Measurements from ENCODE around the gene ZFP82. TPM values are rescaled to one million over a fixed set of nuclear protein-coding genes. Genes with fewer than 3 reads are reported as not detected.

ZFP82 gene
- total RNA-seq, 2 experiments from 2014 or later = 3.9 to 4.2 TPM

DNA sequence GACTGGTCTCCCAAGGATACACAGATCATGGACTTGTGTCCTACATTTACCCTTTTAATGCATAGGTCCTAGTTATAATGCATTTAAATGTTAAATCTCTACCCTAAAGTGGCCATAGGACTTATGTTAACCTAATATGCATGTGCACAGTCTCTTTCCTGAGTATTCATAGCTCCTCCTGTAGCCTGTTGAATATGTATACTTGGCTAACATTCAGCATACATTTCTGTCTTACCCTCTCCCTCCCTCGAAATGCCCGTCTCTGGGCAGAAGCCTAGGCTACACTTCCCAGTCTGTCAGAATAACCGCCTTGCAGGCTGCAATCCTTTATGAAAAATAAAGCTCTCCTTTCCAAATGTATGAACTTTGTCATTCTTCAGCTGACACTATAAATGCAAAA lies 13.9 kb downstream of the ZFP82 start:
- ChIA-PET POLR2A (no interaction called here), CTCF (no interaction called here)
- Mint-ChIP-seq H3K36me3 (ENCODE audit: low read depth) (peaks cover 73% of the 10 kb centered on the region), H3K27me3 (no peaks in the 10 kb centered on the region), H3K4me1 (no peaks in the 10 kb centered on the region), H3K9me3 (peaks cover 41% of the 10 kb centered on the region), H3K4me3 (no peak overlapping the region), H3K27ac (no peak overlapping the region)
- no peak for DNase-seq

DNA sequence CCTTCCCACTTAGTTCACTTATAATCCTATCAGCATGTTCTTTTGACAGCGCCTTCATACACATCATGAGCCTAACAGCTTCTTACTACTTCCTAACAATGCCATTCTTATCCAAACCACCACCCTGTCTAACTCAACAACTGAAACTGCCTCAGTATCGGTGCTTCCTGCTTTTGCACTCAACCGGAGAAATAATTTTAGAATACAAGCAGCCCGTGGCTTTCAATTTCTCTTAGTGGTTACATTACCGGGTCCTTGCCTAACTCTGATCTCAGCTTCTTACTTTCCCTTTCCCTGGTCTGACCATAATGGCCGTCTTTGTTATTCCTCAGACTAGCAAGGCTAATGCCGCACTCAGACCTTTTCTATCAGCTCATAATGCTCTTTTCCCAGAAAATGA lies 17.0 kb downstream of the ZFP82 start:
- POLR2A ChIA-PET = no interaction called here
- Mint-ChIP-seq H3K4me1 (no peaks in the 10 kb centered on the region), H3K4me3 (no peak overlapping the region), H3K36me3 (ENCODE audit: low read depth) (peaks cover 71% of the 10 kb centered on the region), H3K9me3 (peaks cover 34% of the 10 kb centered on the region), H3K27me3 (no peaks in the 10 kb centered on the region), H3K27ac (no peak overlapping the region)
- CTCF ChIA-PET = no interaction called here
- no peak for DNase-seq

DNA sequence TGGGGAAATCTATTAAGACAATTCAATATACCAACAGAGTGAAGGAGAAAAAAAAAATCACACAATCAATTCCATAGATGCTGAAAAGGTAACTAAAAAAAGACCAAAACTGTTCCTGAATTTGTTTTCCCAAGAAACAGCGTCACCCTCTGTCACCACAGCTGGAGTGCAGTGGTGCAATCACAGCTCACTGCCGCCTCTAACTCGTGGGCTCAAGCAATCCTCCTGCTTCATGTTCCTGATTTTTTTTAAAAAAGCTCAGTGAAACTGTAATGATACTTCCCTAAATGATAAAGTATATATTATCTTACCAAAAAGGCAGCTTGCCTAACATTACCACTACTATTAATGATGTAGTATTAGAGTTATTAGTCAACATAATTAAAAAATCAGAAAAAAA lies 19.9 kb downstream of the ZFP82 start:
- H3K36me3 Mint-ChIP-seq (ENCODE audit: low read depth) = peaks cover 65% of the 10 kb centered on the region
- no peaks in the 10 kb centered on the region for H3K4me1 Mint-ChIP-seq
- no peak for DNase-seq
- peaks cover 40% of the 10 kb centered on the region for H3K9me3 Mint-ChIP-seq
- CTCF ChIA-PET = interaction anchor here (0.7 kb wide), 1 partner anchor 841 kb away, joined by 3 read pairs; no protein-coding TSS in a partner anchor
- H3K27me3 Mint-ChIP-seq = no peaks in the 10 kb centered on the region
- no peak overlapping the region for H3K4me3 Mint-ChIP-seq
- no peak overlapping the region for H3K27ac Mint-ChIP-seq
- POLR2A ChIA-PET = no interaction called here

DNA sequence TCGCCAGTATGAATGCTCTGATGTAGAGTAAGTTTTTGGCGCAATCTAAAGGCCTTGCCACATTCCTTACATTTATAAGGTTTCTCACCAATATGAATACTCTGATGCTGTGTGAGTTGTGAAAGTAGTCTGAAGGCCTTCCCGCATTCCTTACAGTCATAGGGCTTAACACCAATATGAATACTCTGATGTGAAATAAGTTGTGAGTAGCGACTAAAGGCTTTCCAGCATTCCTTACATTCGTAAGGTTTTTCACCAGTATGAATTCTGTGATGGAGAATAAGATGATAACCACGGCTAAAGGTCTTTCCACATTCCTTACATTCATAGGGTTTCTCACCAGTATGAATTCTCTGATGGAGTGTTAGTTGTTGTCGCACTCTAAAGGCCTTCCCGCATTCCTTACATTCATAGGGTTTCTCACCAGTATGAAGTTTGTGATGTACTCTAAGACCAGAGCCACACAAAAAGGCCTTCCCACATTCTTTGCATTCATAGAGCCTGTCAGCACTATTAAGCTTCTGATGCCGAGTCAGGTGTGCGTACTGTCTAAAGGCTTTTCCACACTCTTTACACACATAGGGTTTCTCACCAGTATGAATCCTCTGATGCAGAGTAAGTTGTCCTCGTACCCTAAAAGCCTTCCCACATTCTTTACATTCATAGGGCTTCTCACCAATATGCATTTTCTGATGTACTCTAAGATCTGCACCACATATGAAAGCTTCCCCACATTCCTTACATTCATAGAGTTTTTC lies 25.3 kb downstream of the ZFP82 start:
- ChIA-PET CTCF (no interaction called here), POLR2A (no interaction called here)
- Mint-ChIP-seq H3K27ac (no peak overlapping the region), H3K4me3 (no peak overlapping the region), H3K36me3 (ENCODE audit: low read depth) (peaks cover 53% of the 10 kb centered on the region), H3K9me3 (peaks cover 57% of the 10 kb centered on the region), H3K27me3 (no peaks in the 10 kb centered on the region), H3K4me1 (no peaks in the 10 kb centered on the region)
- DNase-seq = no peak

DNA sequence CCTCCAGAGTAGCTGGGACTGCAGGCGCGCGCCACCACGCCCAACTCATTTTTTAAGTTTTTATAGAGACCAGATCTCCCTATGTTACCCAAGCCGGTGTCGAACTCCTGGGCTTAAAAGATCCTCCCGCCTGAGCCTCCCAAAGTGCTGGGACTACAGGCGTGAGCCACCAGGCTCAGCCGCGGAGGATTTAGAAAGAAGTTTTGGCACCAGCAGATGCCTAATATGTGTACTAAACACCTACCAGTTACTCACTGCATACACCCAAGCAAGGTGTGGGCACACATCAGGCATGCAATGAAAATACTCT lies 39.0 kb downstream of the ZFP82 start:
- no peaks in the 10 kb centered on the region for H3K27me3 Mint-ChIP-seq
- ChIA-PET POLR2A (interaction anchor here (0.5 to 2.9 kb wide), 10 partner anchors 110 to 1340 kb away, joined by 3 to 15 read pairs (median 5); partner anchors contain the start of genes CAPNS1, ZNF146, ZNF260 and ZNF382), CTCF (interaction anchor here (0.8 kb wide), 1 partner anchor 9 kb away, joined by 3 read pairs; no protein-coding TSS in a partner anchor)
- H3K9me3 Mint-ChIP-seq = peaks cover 20% of the 10 kb centered on the region
- peaks cover 15% of the 10 kb centered on the region for H3K36me3 Mint-ChIP-seq (ENCODE audit: low read depth)
- H3K4me1 Mint-ChIP-seq = peaks cover 12% of the 10 kb centered on the region
- DNase-seq = no peak
- peak overlapping the region; percentile 90 for H3K4me3 Mint-ChIP-seq
- H3K27ac Mint-ChIP-seq = no peak overlapping the region

DNA sequence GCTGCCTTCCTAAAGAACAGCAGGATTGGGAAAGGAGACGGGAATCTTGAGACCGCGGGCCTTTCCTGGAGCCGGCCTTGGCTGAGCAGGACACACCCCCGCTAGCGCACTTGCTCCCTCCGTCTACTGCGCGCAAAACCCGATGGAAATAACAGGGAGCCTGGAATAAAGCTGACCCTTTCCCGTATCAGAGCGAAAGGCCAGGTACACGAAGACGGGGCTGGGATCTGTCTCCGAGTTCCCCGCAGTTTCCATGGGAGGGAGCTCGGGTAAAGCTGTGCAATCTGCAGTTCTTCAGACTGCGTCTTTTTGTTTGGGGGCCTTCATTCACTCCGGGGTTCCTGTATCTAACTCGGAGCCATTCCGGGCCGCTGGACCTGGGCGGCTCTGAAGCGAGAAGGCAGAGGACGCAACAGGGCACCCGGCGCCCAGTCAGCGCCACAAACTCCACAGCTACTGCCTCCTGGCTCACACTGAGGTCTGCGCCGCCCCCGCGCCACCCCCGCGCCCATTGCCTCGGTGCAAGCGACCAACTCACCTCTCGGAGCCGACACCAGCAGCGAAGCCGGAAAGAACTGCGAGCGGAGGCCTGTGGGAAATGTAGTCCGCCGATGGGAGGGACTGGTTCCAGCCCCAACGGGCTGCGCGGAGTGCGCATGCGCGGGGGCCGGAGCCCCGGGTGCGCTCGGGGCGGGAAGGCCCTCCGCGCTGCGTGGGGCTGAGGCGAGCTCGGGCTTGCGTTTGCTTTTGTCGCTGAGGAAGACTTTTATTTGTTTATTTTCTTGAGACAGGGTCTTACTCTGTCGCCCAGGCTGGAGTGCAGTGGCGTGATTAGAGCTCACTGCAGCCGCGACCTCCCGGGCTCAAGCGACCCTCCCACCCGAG lies 39.6 kb downstream of the ZFP82 start, which contains the start of gene ZFP14:
Gene ZFP14 (minus strand): TSS at position 577 of the 885 bp plus-strand sequence. CDS start 11,309 bp downstream, outside the sequence.
- Mint-ChIP-seq H3K4me3 (peak within 1 kb of the TSS; percentile 90), H3K9me3 (peaks cover 22% of the 10 kb centered on the region), H3K27me3 (no peaks in the 10 kb centered on the region), H3K27ac (peak within 1 kb of the TSS; percentile 71), H3K4me1 (peaks cover 12% of the 10 kb centered on the region), H3K36me3 (ENCODE audit: low read depth) (peaks cover 15% of the 10 kb centered on the region)
- peak; percentile 95 for DNase-seq
- POLR2A ChIA-PET = interaction anchor here (0.5 to 2.9 kb wide), 11 partner anchors 110 to 1341 kb away, joined by 3 to 15 read pairs (median 5); partner anchors contain the start of genes CAPNS1, ZNF146, ZNF260 and ZNF382
- CTCF ChIA-PET = interaction anchor here (0.6 to 1.6 kb wide), 3 partner anchors 10 to 164 kb away, joined by 3 to 6 read pairs (median 3); partner anchors contain the start of genes ZNF146 and ZNF565

DNA sequence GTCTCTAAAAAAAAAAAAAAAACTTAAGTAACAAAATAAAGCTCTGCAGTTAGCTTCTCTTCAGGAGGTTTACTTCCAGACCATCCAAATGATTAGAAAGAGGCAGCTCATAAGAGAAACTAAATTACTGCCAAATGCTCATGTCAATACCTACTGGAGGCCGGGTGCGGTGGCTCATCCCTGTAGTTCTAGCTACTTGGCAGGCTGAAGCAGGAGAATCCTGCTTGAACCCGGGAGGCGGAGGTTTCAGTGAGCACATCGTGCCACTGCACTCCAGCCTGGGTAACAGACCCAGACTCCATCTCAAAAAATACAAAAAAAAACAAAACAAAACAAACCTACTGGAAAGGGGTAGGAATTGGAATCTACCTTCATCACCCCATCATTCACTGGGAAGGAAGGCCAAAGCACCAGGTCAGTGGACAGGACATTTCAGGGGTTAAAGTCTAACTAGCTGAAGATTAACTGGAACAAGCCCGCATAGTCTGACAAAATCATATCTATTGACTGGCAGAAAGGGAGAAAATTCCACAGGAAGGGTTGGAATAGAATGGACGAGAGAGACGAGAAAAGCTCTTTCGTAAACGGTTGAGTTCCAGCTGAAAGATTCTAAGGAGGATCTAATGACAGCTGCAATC lies 40.8 kb downstream of the ZFP82 start:
- H3K9me3 Mint-ChIP-seq = peaks cover 21% of the 10 kb centered on the region
- POLR2A ChIA-PET = interaction anchor here (1.1 to 2.9 kb wide), 2 partner anchors 111 to 840 kb away, joined by 4 to 15 read pairs; partner anchors contain the start of genes ZNF383 and ZNF566
- DNase-seq = no peak
- H3K36me3 Mint-ChIP-seq (ENCODE audit: low read depth) = peaks cover 20% of the 10 kb centered on the region
- CTCF ChIA-PET = interaction anchor here (1.6 kb wide), 1 partner anchor 163 kb away, joined by 6 read pairs; the partner anchor contains the start of genes ZNF146 and ZNF565
- H3K27me3 Mint-ChIP-seq = no peaks in the 10 kb centered on the region
- no peak overlapping the region for H3K27ac Mint-ChIP-seq
- H3K4me1 Mint-ChIP-seq = peaks cover 12% of the 10 kb centered on the region
- H3K4me3 Mint-ChIP-seq = peak overlapping the region; percentile 90

DNA sequence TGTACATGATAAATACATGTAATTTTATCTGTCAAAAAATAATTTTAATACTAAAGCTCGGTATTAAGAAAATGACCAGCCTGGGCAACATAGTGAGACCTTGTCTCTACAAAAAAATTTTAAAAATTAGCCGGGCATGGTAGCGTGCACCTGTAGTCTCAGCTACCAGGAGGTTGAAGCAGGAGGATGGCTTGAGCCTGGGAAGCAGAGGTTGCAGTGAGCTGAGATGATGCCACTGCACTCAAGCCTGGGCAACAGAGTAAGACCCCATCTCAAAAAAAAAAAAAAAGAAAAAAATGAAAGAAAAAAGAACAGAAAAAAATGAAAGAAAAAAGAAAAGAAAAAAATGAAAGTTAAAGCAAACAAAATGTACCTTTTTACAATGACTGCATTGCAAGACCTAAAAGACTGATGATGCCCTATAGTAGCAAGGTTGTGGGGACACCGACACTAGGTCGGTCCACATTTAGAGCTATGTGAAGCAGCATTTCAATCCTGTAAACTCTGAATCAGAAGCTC lies 44.7 kb downstream of the ZFP82 start:
- Mint-ChIP-seq H3K27me3 (no peaks in the 10 kb centered on the region), H3K9me3 (peaks cover 43% of the 10 kb centered on the region), H3K27ac (no peak overlapping the region), H3K36me3 (ENCODE audit: low read depth) (peaks cover 36% of the 10 kb centered on the region), H3K4me1 (peaks cover 9% of the 10 kb centered on the region), H3K4me3 (no peak overlapping the region)
- ChIA-PET POLR2A (no interaction called here), CTCF (no interaction called here)
- DNase-seq = no peak

DNA sequence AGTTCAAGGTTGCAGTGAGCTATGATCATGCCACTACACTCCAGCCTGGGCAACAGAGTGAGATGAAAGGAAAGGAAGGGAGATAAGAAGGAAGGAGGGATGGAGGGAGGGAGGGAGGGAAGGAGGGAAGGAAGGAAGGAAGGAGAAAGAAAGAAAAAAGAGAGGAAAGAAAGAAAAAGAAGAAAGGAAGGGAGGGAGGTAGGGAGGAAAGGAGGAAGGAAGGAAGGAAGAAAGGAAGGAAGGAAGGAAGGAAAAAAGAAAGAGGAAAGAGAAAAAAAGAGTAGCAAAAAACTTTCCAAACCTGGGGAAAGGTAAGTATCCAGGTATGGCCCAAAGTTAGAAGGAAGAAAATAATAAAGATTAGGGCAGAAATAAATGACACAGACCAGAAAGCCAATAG lies 46.6 kb downstream of the ZFP82 start:
- no peak overlapping the region for H3K4me3 Mint-ChIP-seq
- H3K27me3 Mint-ChIP-seq = no peaks in the 10 kb centered on the region
- CTCF ChIA-PET = no interaction called here
- no peaks in the 10 kb centered on the region for H3K4me1 Mint-ChIP-seq
- POLR2A ChIA-PET = no interaction called here
- H3K9me3 Mint-ChIP-seq = peaks cover 48% of the 10 kb centered on the region
- H3K36me3 Mint-ChIP-seq (ENCODE audit: low read depth) = peaks cover 47% of the 10 kb centered on the region
- H3K27ac Mint-ChIP-seq = no peak overlapping the region
- no peak for DNase-seq

DNA sequence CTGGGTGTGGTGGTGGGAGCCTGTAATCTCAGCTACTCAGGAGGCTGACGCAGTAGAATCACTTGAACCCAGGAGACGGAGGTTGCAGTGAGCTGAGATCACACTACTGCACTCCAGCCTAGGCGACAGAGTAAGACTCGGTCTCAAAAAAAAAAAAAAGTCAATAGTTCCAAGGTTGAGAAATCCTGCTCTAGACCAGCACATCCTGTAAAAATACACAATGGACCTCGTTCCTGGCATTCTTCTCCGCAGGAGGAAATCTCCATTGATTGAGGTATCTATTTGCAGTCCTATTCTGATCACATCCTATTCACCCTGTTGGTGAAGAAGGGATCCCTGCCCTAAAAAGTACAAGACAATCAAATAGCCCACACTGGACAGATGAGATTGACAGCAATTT lies 54.6 kb downstream of the ZFP82 start:
- H3K4me1 Mint-ChIP-seq = no peaks in the 10 kb centered on the region

More for the DNA sequence above, 54.6 kb downstream of the ZFP82 start:
- ChIA-PET CTCF (interaction anchor here (0.7 kb wide), 1 partner anchor 207 kb away, joined by 3 read pairs; no protein-coding TSS in a partner anchor), POLR2A (no interaction called here)
- H3K27me3 Mint-ChIP-seq = no peaks in the 10 kb centered on the region
- H3K9me3 Mint-ChIP-seq = peaks cover 44% of the 10 kb centered on the region
- no peak overlapping the region for H3K27ac Mint-ChIP-seq
- no peak for DNase-seq
- peaks cover 74% of the 10 kb centered on the region for H3K36me3 Mint-ChIP-seq (ENCODE audit: low read depth)
- no peak overlapping the region for H3K4me3 Mint-ChIP-seq

Measured in activated CD4-positive, alpha-beta memory T cell treated with anti-CD3 and anti-CD28 coated beads, Interleukin-2, amount 10 ng/mL, durations not matched to agents 7 days and 5 days (primary cell).